SU-DHL-6 (cell line): Measurements from ENCODE around the gene SORL1.

ENCODE experiments used
- CTCF ChIP-seq: fragments of 200-600 bp; sonication (generic); IDR thresholded peaks from one replicate; pipeline ENCODE4 v1.5.1; 2017; ENCODE audit warnings: antibody characterized with exemption, mild to moderate bottlenecking, low read length, moderate library complexity; ENCODE audit not compliant: insufficient read depth, poor library complexity, severe bottlenecking
- EZH2phosphoT487 ChIP-seq: fragments of 200-600 bp; sonication (generic), shearing (Covaris generic); conservative IDR thresholded peaks from 2 replicates; pipeline ENCODE4 v1.6.1; 2018; ENCODE audit warnings: mild to moderate bottlenecking, antibody characterized with exemption, low read length, moderate library complexity, mixed read lengths

GRCh38 chr11:121553806-121554205 lies 101.7 kb downstream of the SORL1 start:
- TF ChIP-seq CTCF (no peak), EZH2phosphoT487 (no peak)
